Measurements from ENCODE around the gene TRIM65. TPM values are rescaled to one million over a fixed set of nuclear protein-coding genes. Genes with fewer than 3 reads are reported as not detected.

TRIM65 gene
- total and polyA plus RNA-seq, 2 of the 13 experiments (the other 11 are each of a cell fraction or from before 2014, with no cell fraction given) = 10.3 to 22.4 TPM

DNA sequence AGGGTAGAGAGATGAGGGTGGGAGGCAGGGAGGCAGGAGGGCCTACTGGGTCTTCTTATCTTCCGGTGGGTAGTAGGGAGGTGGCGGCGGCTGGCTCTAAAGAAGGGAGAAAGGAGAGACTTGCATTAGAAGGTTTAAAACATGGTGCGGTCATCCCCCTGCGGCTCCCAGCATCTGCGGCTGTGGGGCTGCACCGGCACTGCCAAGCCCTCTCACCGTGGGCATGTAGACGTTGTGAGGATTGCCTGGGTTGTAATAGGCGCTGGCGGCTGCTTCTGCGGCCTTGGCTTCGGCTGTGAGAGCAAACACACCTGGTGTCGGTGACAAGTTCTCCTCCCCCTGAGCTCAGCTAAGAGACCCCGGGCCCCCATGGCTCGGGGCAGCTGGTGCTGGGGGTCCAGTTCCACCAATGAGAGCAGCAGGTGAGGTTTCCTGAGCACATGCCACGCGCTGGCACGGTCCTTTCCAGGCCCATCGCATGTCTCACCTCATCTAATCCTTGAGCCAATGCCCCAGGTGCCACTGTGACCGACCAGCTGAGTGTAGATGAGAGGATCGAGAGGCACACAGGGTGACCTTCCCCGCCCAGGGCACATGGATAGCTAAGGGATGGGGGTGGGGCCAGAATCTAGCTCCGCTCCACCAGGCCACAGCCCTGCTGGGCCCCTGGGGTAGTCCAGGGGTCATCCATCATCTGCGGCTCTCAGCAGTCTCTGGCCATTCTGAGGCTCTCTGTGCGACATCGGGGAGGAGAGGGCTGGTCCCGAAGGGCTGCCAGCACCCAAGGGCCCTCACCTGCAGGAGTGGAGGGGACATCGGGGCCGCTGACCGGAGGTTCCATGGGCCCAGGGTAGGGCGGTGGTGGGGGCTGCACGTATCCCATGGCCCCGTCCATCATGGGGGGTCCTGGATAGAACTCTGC is 49.8 kb downstream of the TRIM65 start (continued):
- TF ChIP-seq MTF2 (CRISPR knock-in tag; IDR thresholded peaks at IDR 0.05; ENCODE audit: borderline replicate concordance) = no peak
- TF ChIP-seq ZNF264 (CRISPR knock-in tag; IDR thresholded peaks at IDR 0.05) = peak; percentile 69
- TF ChIP-seq ELF3 (CRISPR knock-in tag; IDR thresholded peaks at IDR 0.05) = peak; percentile 42
- no peak for TF ChIP-seq ZNF652 (CRISPR knock-in tag; IDR thresholded peaks at IDR 0.05; ENCODE audit: borderline replicate concordance, low read depth)
- no peak for TF ChIP-seq ZNF383 (CRISPR knock-in tag; IDR thresholded peaks at IDR 0.05; ENCODE audit: borderline replicate concordance)
- peak; percentile 84 for TF ChIP-seq HHEX (CRISPR knock-in tag; IDR thresholded peaks at IDR 0.05)
- TF ChIP-seq ZNF33B (CRISPR knock-in tag; IDR thresholded peaks at IDR 0.05) = no peak
- no peak for TF ChIP-seq ZNF20 (CRISPR knock-in tag; IDR thresholded peaks at IDR 0.05)
- TF ChIP-seq, protein P1, sequence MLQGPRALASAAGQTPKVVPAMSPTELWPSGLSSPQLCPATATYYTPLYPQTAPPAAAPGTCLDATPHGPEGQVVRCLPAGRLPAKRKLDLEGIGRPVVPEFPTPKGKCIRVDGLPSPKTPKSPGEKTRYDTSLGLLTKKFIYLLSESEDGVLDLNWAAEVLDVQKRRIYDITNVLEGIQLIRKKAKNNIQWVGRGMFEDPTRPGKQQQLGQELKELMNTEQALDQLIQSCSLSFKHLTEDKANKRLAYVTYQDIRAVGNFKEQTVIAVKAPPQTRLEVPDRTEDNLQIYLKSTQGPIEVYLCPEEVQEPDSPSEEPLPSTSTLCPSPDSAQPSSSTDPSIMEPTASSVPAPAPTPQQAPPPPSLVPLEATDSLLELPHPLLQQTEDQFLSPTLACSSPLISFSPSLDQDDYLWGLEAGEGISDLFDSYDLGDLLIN (CRISPR knock-in tag; IDR thresholded peaks at IDR 0.05; ENCODE audit: borderline replicate concordance) = 0 out of 2 replicates have a peak, but pooled peaks have one; percentile 68
- TF ChIP-seq ZNF550 (CRISPR knock-in tag; IDR thresholded peaks at IDR 0.05; ENCODE audit: borderline replicate concordance) = 0 out of 2 replicates have a peak, but pooled peaks have one; percentile 68
- peak; percentile 81 for TF ChIP-seq HES4 (CRISPR knock-in tag; IDR thresholded peaks at IDR 0.05; ENCODE audit: borderline replicate concordance)
- TF ChIP-seq ZNF598 (CRISPR knock-in tag; IDR thresholded peaks at IDR 0.05; ENCODE audit: borderline replicate concordance) = 0 out of 2 replicates have a peak, but pooled peaks have one; percentile 36
- TF ChIP-seq ZNF451 (CRISPR knock-in tag; IDR thresholded peaks at IDR 0.05) = peak; percentile 98
- TF ChIP-seq, protein P2, sequence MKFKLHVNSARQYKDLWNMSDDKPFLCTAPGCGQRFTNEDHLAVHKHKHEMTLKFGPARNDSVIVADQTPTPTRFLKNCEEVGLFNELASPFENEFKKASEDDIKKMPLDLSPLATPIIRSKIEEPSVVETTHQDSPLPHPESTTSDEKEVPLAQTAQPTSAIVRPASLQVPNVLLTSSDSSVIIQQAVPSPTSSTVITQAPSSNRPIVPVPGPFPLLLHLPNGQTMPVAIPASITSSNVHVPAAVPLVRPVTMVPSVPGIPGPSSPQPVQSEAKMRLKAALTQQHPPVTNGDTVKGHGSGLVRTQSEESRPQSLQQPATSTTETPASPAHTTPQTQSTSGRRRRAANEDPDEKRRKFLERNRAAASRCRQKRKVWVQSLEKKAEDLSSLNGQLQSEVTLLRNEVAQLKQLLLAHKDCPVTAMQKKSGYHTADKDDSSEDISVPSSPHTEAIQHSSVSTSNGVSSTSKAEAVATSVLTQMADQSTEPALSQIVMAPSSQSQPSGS (CRISPR knock-in tag; IDR thresholded peaks at IDR 0.05) = peak; percentile 79
- peak; percentile 93 for TF ChIP-seq HIVEP1 (CRISPR knock-in tag; IDR thresholded peaks at IDR 0.05)
- TF ChIP-seq HNRNPK (IDR thresholded peaks at IDR 0.05; ENCODE audit: low read depth, low read length, poor library complexity, severe bottlenecking) = peak; percentile 11
- TF ChIP-seq, protein P3, sequence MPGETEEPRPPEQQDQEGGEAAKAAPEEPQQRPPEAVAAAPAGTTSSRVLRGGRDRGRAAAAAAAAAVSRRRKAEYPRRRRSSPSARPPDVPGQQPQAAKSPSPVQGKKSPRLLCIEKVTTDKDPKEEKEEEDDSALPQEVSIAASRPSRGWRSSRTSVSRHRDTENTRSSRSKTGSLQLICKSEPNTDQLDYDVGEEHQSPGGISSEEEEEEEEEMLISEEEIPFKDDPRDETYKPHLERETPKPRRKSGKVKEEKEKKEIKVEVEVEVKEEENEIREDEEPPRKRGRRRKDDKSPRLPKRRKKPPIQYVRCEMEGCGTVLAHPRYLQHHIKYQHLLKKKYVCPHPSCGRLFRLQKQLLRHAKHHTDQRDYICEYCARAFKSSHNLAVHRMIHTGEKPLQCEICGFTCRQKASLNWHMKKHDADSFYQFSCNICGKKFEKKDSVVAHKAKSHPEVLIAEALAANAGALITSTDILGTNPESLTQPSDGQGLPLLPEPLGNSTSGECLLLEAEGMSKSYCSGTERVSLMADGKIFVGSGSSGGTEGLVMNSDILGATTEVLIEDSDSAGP (CRISPR knock-in tag; IDR thresholded peaks at IDR 0.05; ENCODE audit: borderline replicate concordance) = peak; percentile 95
- no peak for TF ChIP-seq ZNF10 (CRISPR knock-in tag; IDR thresholded peaks at IDR 0.05; ENCODE audit: borderline replicate concordance, low read depth)
- no peak; the same call in 1 of the 2 replicates for TF ChIP-seq ZNF629 (CRISPR knock-in tag; conservative IDR thresholded peaks at IDR 0.05)
- peak; percentile 33 for TF ChIP-seq HNRNPLL (IDR thresholded peaks at IDR 0.05; ENCODE audit: low read depth, low read length, poor library complexity, severe bottlenecking)
- TF ChIP-seq TRIM24 (CRISPR knock-in tag; IDR thresholded peaks at IDR 0.05) = 0 out of 2 replicates have a peak, but pooled peaks have one; percentile 31
- 0 out of 2 replicates have a peak, but pooled peaks have one; percentile 24 for TF ChIP-seq KAT7 (CRISPR knock-in tag; IDR thresholded peaks at IDR 0.05; ENCODE audit: borderline replicate concordance)
- no peak for TF ChIP-seq PTBP1 (IDR thresholded peaks at IDR 0.05; ENCODE audit: low read depth, low read length, poor library complexity, severe bottlenecking)
- TF ChIP-seq ZFY (CRISPR knock-in tag; IDR thresholded peaks at IDR 0.05) = peak; percentile 84
- peak; percentile 97 for TF ChIP-seq ZNF543 (CRISPR knock-in tag; IDR thresholded peaks at IDR 0.05)
- peak; percentile 89 for TF ChIP-seq NCOA2 (CRISPR knock-in tag; IDR thresholded peaks at IDR 0.05)

All from HepG2 (cell line).